Heart left ventricle (tissue), 16 donors: ENCODE data around the gene GABRG2. TPM values are rescaled to one million over a fixed set of nuclear protein-coding genes. Genes with fewer than 3 reads are reported as not detected.
"Not testable (repeated sequence)": the region's sequence is repeated elsewhere in the genome, so short reads cannot be mapped to it uniquely, and the experiment has no call there.

Source experiments
- ATAC-seq, 4 donors: fragments of 200-7000 bp; cut with Tn5 transposase; one replicate each; pipeline ENCODE4 v1.9.1; 2020 to 2022; ENCODE audit warnings: moderate library complexity in 4 of 4, mild to moderate bottlenecking in 3 of 4, moderate number of reproducible peaks in 1 of 4
- DNase-seq, 5 donors: peaks; one replicate each; pipeline ENCODE4 v3.0.0-alpha.2; 2020
- H3K27ac ChIP-seq, 12 donors: fragments of 200-600 bp; sonication (generic) in 4 of 12; one replicate each; pipeline versions ENCODE4 v1.5.0 to v1.8.0; 2016 to 2022; ENCODE audit warnings: mild to moderate bottlenecking in 2 of 12
- H3K27me3 ChIP-seq, 9 donors: fragments of 200-600 bp; sonication (generic) in 2 of 9; one replicate each; pipeline versions ENCODE4 v1.5.1 to v1.8.0; 2016 to 2022; ENCODE audit warnings: mild to moderate bottlenecking in 3 of 9
- H3K36me3 ChIP-seq, 9 donors: fragments of 200-600 bp; sonication (generic) in 2 of 9; one replicate each; pipeline versions ENCODE4 v1.5.0 to v1.8.0; 2018 to 2022; ENCODE audit warnings: mild to moderate bottlenecking in 2 of 9
- H3K4me1 ChIP-seq, 12 donors: fragments of 200-600 bp; sonication (generic) in 4 of 12; one replicate each; pipeline versions ENCODE4 v1.5.0 to v1.8.0; 2016 to 2022; ENCODE audit warnings: mild to moderate bottlenecking in 3 of 12
- H3K4me3 ChIP-seq, 12 donors: fragments of 200-600 bp; sonication (generic) in 4 of 12; one replicate each; pipeline versions ENCODE4 v1.5.0 to v1.8.0; 2017 to 2022; ENCODE audit warnings: mild to moderate bottlenecking in 9 of 12, moderate library complexity in 4 of 12
- H3K9me3 ChIP-seq, 12 donors: fragments of 200-600 bp; sonication (generic) in 4 of 12; one replicate each; pipeline versions ENCODE4 v1.5.0 to v1.8.0; 2016 to 2022; ENCODE audit warnings: mild to moderate bottlenecking in 1 of 12
- POLR2A ChIP-seq, 2 donors: fragments of 450-650 bp; IDR thresholded peaks; one replicate each; pipeline ENCODE4 v1.6.1; 2017; ENCODE audit warnings: antibody characterized with exemption in 2 of 2, mild to moderate bottlenecking in 2 of 2, moderate library complexity in 2 of 2
- WGBS, 4 donors: extraction: QIAGEN DNeasy Blood & Tissue Kit in 2 of 4; methylation state at CpG; one replicate each; pipeline versions ENCODE4 v1.1.5 to v1.1.7; 2013 to 2018; 5-methylcytosine and 5-hydroxymethylcytosine counted together
- intact Hi-C, 10 donors: fragments of 100-400 bp; cut with DNase I; formaldehyde crosslinking; loops; one replicate each; pipeline versions ENCODE4 v1.11.1 to v1.14.2; 2022
- polyA plus RNA-seq, 2 donors: library from polyadenylated mRNA; stranded (reverse); fragments of 200-250 nt; gene quantifications; one replicate each; pipeline ENCODE4 v1.2.3, GENCODE V29; 2013
- total RNA-seq, 9 donors: library from RNA; depleted of rRNA in 2 of 9; stranded (reverse); fragments of >200 nt in 2 of 9; fragmentation: NEBNext Ultra II Directional in 3 of 9; extraction: Animal tissue kit (Norgen Biotek cat#: 25700) in 3 of 9; gene quantifications; one replicate each; pipeline versions ENCODE4 v1.1.0 to v1.2.4, GENCODE V29; 2016 to 2023
- TF ChIP-seq, protein P1 (sequence below), 12 donors: fragments of 200-600 bp; sonication (generic) in 4 of 12; IDR thresholded peaks; one replicate each; pipeline versions ENCODE4 v1.5.0 to v1.8.0; 2018 to 2022; ENCODE audit warnings: antibody characterized with exemption in 12 of 12, mild to moderate bottlenecking in 5 of 12
- donor health status: ischemic (EF 13 %, LVEDD 7.1; RV severe dilation, severe dysfunction).
- donor health status: healthy with polysubstance abuse.
- donor health status: DM: no; HTN: yes; CAD: no.
- donor health status: DM: no; HTN: no; CAD: no.
- donor health status: ischemic (EF 25% LVEDD 6.9; RV normal size, moderate dysfunction).
- donor health status: ischemic (EF 25% LVEDD 5.7; RV mildly dilated, moderate dysfunction).
- donor health status: healthy.
- donor health status: DM: yes; HTN: yes; CAD: no.
- donor health status: ischemic (EF 35%, LVEDD 5.7; RV mildly dilated, moderate dysfunction).
- donor health status: nonischemic (EF 11% LVEDD 7.7; RV severe dilation, severe dysfunction).
- donor health status: DM: yes; HTN: yes; CAD: no.
- donor health status: PGD.
- donor health status: ischemic (EF 29% LVEDD 5.4; RV normal size, mild dysfunction).
- donor health status: nonischemic (EF 23%, LVEDD 6.1; RV moderate dilation, normal function).

GABRG2 gene
- total and polyA plus RNA-seq, 11 donors: 0.42 TPM; not detected in 10

DNA sequence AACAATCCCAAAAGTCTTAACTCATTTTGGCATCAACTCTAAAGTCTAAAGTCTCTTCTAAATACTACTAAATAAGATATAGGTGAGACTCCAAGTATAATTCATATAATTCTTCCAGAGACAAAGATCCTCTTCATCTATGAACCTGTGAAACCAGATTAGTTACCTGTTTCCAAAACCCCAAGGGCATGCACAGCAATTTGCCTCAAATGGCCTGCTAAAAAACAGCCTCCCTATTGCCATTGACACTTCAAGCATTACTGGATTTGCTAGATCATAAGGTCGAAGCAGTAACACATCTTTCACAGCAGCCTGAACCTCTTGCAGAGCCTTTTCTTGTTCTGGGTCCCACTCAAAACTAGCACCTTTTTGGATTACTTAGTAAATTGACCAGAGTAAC lies 20.3 kb upstream of the GABRG2 start:
- H3K4me3 ChIP-seq: no peak overlapping the region
- TF ChIP-seq, protein P1, sequence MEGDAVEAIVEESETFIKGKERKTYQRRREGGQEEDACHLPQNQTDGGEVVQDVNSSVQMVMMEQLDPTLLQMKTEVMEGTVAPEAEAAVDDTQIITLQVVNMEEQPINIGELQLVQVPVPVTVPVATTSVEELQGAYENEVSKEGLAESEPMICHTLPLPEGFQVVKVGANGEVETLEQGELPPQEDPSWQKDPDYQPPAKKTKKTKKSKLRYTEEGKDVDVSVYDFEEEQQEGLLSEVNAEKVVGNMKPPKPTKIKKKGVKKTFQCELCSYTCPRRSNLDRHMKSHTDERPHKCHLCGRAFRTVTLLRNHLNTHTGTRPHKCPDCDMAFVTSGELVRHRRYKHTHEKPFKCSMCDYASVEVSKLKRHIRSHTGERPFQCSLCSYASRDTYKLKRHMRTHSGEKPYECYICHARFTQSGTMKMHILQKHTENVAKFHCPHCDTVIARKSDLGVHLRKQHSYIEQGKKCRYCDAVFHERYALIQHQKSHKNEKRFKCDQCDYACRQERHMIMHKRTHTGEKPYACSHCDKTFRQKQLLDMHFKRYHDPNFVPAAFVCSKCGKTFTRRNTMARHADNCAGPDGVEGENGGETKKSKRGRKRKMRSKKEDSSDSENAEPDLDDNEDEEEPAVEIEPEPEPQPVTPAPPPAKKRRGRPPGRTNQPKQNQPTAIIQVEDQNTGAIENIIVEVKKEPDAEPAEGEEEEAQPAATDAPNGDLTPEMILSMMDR (IDR thresholded peaks at IDR 0.05): no peak
- TF ChIP-seq POLR2A (IDR thresholded peaks at IDR 0.05): no peak
- no peak overlapping the region for H3K27ac ChIP-seq
- H3K27me3 ChIP-seq: no peaks in the 10 kb centered on the region
- H3K4me1 ChIP-seq: no peaks in the 10 kb centered on the region
- H3K9me3 ChIP-seq: no peaks in the 10 kb centered on the region
- intact Hi-C loops: no loop called here
- DNase-seq (no peak), ATAC-seq (no peak)
- 39 to 49% (median 45%) methylated on average over 1 of the region's 1 CpG for WGBS, 4 donors
- no peaks in the 10 kb centered on the region for H3K36me3 ChIP-seq

DNA sequence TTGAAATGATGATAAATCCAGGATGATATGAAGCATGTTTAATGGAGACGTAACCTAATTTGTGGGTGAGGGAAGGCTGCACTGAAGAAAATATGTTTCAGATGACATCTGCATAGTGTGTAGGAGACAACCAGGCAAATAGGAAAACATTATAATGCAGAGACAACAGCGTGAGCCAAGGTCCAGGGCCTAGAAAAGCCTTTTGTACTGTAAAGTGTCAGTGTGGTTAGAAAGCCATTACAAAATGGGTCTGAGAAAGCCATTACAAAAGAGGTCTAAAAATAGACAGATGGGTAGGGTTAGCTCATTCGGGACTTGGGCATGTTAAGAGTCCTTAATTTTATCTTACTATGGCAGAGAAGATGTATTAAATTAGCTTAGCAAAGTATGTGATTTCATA lies 14.9 kb upstream of the GABRG2 start:
- DNase-seq (no peak), ATAC-seq (no peak)
- H3K27me3 ChIP-seq: no peaks in the 10 kb centered on the region
- H3K27ac ChIP-seq: no peak overlapping the region
- H3K36me3 ChIP-seq: no peaks in the 10 kb centered on the region
- H3K4me1 ChIP-seq: no peaks in the 10 kb centered on the region
- peaks cover 0 to 6% (median 0%) of the 10 kb centered on the region in 12 donors for H3K9me3 ChIP-seq
- intact Hi-C loops: no loop called here
- no peak overlapping the region for H3K4me3 ChIP-seq
- no peak for TF ChIP-seq POLR2A (IDR thresholded peaks at IDR 0.05)
- TF ChIP-seq, protein P1 (IDR thresholded peaks at IDR 0.05): no peak
- WGBS, 4 donors: 49 to 53% (median 52%) methylated on average over 3 of the region's 3 CpGs

DNA sequence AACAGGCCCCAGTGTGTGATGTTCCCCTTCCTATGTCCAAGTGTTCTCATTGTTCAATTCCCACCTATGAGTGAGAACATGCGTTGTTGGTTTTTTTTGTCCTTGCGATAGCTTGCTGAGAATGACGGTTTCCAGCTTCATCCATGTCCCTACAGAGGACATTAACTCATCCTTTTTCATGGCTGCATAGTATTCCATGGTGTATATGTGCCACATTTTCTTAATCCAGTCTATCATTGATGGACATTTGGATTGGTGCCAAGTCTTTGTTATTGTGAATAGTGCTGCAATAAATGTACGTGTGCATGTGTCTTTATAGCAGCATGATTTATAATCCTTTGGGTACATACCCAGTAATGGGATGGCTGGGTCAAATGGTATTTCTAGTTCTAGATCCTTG lies 12.5 kb upstream of the GABRG2 start:
- H3K9me3 ChIP-seq, H3K4me3 ChIP-seq, ATAC-seq, H3K27ac ChIP-seq, H3K36me3 ChIP-seq, H3K27me3 ChIP-seq, intact Hi-C loops, DNase-seq, H3K4me1 ChIP-seq: not testable (repeated sequence)
- WGBS, 4 donors: 82 to 86% (median 83%) methylated on average over 4 of the region's 4 CpGs

DNA sequence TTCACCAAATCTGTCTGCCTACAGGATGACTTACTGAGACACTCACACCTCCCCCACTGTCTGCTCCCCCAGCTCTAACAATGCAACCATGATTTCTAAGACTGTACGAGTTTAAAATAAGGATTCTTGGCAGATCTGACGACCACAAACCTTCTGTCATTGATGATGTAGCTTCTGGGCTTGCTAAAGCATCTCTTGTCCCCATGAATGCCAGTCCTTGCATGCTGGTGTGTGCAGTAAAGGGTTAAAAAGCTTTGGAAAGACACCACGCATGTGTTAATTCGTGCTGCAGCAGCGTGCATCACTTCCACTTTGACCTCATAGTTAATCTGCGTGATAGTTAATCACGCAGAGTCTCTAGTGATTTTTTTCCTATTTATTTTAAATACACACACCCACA lies 411 bp upstream of the GABRG2 start:
- TF ChIP-seq, protein P1 (IDR thresholded peaks at IDR 0.05): no peak
- no peak for TF ChIP-seq POLR2A (IDR thresholded peaks at IDR 0.05)
- Histone ChIP-seq H3K4me3 (no peak overlapping the region), H3K9me3 (no peaks in the 10 kb centered on the region), H3K27ac (no peak overlapping the region), H3K27me3 (peaks cover 0 to 12% (median 0%) of the 10 kb centered on the region in 9 donors), H3K4me1 (no peaks in the 10 kb centered on the region), H3K36me3 (no peaks in the 10 kb centered on the region)
- ATAC-seq (no peak), DNase-seq (no peak)
- intact Hi-C loops: no loop called here
- WGBS, 4 donors: 2 to 6% (median 4%) methylated on average over 7 of the region's 7 CpGs

DNA sequence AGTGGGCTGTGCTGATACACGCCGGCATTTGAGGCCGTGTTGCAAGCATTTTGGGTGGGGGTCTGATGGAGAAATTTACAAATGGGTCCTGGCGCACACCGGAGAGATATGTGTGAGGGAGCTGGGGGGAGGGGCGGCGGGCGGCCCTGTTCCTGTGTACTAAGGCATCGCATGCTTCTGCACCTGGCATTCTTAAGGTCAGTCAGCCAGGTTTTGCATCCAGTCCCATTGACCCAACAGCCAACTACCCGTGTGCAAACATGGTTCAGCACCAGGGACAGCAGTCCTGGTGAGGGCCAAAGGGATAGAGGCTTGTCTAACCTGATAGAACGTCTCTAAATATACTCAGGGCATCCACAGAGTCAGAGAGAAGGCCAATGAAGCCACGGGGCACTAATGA lies 839 bp downstream of the GABRG2 start:
- Histone ChIP-seq H3K4me3 (no peak overlapping the region), H3K9me3 (no peaks in the 10 kb centered on the region), H3K27me3 (peaks cover 0 to 12% (median 0%) of the 10 kb centered on the region in 9 donors), H3K27ac (no peak overlapping the region), H3K4me1 (no peaks in the 10 kb centered on the region), H3K36me3 (no peaks in the 10 kb centered on the region)
- 3 to 5% (median 3%) methylated on average over 12 of the region's 12 CpGs for WGBS, 4 donors
- DNase-seq (peak in 1 of 5 donors; percentile 19), ATAC-seq (peak in 2 of 4 donors; percentile 27 to 28)
- intact Hi-C loops: no loop called here
- no peak for TF ChIP-seq POLR2A (IDR thresholded peaks at IDR 0.05)
- TF ChIP-seq, protein P1 (IDR thresholded peaks at IDR 0.05): no peak
